HuH-7.5 (cell line): Measurements from ENCODE around the gene SORCS3.

ENCODE experiments used
- DNase-seq: peaks from one replicate; pipeline ENCODE4 v3.0.0; 2011; ENCODE audit warnings: low spot score

The SORCS3 gene

DNA sequence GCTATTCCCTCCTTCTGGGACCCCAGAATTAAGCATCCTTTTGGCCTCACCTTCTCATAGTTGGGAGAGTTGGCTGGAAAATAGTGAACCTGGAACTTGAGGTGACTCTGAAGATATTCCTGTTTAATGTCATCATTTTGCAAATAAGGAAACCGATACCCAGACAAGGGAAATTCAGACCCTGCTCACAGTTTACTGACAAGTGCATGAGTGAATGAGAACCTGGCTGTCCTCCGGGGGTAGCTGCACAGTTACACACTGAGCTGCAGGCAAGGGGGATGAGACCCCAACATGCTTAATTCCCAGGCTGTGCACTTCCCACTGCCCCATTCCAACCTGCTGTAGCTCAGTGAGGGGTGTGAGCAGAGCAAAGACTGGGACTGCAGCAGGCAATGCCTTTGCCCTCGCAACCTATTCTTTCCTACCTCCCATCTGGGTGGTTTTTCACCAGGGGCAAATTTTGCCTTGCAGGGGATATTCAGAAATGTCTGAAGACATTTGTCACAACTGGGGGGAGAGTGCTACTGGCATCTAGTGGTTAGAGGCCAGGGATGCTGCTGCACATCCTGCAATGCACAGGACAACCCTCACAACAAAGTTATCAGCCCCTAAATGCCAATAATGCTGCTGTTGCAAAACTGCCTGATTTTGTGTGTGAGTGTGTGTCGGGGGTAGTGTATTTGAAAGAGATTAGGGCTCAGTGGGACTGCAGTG, 136.2 kb downstream of the SORCS3 start:
- DNase-seq: no peak

GRCh38 chr10:104778371-104778770, 137.3 kb downstream of the SORCS3 start:
- DNase-seq: no peak

- no peak for DNase-seq
These were observed 138.6 kb downstream of the SORCS3 start for GRCh38 chr10:104779701-104780100.

DNA sequence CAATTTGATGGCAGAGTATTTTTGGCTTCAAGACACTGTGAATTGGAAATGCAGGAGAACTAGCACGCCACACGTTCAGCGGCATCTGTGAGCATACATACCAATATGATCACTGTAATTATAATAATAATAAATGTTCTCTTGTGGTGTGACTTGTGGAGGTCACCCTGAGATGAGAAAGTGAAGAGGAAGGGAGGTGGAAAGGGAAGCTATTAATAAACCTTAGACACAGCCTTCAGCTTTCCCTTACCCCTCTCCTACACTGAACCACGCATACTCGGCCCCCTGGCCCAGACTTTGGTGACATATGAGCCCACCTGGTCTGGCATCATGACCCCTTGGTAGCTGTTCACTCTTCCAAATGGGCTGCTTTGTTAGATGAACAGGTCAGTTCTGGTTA, 139.1 kb downstream of the SORCS3 start:
- no peak for DNase-seq

DNA sequence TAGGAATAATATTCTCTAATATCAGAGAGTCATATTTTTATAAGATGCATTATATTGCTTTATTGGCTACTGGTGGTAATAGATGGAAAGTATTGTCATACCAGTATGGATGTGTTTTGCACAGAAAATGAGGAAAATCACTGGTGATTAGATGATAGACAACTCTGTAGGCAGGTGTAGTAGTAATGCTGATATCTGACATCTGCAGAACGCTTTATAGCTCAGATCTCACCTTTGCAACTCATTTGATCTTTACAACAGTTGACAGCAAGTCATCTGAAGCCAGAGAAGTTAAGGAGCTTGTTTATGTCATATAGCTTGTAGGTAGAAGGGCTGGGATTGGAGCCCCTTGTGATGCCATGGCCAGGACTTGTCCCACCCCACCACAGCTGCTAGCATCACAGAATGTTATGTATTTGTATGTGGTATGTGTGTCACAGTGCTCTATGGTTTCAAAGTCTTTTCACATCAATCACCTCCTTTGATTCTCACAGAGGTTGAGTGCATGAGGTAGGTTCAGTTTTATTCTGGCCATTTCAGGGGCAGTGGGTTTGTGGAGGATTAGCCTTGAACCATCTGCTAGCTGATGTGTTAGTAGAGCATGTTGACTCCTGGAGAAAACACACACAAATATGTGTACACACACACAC, 140.0 kb downstream of the SORCS3 start:
- DNase-seq: no peak

DNA sequence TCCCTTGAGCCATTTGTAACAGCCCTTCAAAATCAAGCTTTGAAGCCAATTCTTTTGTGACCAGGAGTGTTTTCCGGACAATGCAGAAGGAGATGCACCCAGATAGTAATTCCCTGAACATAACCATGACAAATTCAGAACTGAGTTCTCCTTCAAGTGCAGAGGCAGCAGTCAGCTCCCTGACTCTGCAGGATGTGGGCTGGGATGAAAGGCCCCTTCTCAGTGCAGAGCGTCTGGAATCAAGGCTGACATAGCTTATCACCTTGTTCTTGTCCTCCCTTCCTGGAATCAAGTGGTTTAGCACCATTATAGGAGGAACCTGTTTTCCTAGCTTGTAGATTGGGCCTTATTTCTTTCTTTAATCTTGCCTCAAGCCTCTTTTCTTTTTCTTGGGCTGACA, 143.4 kb downstream of the SORCS3 start:
- DNase-seq: no peak

GRCh38 chr10:104791471-104791870, 150.4 kb downstream of the SORCS3 start:
- no peak for DNase-seq

DNA sequence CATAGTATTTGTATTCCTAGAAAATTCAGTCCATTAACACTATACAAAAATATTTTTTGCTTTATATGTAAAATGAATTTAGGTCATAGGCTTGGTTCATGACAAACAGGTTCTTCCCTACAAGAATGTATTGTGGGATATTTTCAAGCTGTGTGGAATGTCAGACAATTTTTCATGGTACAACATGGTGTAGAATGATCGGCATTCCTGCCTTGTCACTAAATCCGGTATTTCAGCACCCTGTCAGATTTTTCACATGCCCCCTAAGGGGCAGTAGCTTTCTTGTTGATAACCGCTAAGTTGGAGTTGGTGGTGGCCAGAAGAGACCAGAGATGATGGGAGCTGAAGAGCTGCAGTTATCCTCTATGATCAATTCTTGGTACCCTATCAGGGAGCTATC, 154.3 kb downstream of the SORCS3 start:
- DNase-seq: no peak

DNA sequence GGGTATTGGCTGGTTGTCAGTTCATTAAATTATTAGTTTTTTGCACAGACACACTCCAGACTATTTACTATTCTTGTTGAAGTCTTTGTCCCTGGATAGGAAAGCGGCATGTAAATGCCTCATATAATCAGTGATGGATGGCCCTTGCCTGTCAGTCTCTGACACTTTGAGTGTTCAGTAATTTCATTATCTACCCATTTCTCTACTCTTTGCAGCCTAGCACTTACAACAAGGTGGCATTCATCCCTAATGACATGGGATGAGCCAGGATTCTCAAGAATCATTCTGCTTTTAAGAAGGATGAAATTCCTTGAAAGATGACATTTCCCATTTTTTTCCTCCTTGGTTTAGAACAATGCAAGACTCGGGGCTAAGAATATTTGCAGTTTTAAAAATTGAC, 155.7 kb downstream of the SORCS3 start:
- no peak for DNase-seq

DNA sequence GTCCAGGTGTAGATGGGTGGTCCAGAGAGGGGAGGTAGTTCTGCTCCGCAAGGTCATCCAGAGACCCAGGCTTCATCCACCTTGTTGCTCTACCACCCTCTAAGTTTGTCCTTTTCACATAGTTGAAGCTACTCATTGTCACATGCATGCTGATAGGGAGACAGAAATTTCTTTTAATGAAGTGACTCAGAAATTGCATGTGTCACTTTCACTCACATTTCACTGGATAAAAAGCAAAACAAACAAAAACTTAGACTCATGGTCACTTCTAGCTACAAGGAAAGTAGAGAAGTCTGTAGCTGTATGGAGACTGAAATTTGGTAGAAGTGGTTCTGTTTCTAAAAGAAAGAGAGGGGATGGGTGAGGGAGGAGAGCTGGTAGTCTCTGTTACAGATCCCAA, 161.9 kb downstream of the SORCS3 start:
- no peak for DNase-seq

DNA sequence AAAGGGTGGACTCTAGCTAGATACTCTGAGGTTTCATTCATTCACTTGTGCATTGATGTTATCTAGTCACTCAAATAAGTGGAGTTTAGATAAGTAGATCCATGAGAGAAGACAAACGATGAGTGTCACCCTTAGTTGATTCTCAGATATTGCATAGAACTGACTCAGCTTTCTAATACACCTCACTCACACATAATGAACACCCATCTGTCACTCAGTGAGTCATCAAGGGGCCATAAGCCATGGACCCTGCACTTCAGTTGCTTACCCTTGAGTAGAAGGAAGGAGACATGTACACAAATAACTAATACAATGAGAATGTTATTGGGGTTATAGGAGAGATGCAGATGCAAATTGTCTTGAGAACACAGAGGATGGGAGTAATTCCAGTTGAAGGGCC, 163.8 kb downstream of the SORCS3 start:
- DNase-seq: no peak

DNA sequence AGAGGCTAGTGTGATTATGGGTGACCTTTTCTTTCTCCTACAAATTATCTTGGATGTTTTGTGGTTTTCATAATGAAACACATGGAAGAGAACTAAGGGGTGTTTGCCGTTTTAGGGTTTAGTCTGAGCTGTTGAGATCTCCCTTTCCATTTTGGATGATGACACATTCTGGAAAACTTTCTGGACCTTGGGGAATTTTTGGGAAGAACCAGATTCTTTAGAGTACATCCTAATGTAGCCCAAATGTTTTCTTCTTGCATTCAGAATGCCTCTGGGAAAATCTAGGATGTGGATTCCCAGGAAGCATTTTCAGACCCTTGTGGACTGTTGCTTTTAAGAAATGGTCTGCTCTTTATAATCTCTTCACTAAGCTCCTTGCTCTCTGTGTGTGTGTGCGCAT, 165.7 kb downstream of the SORCS3 start:
- DNase-seq: no peak

GRCh38 chr10:104807581-104808310, 166.7 kb downstream of the SORCS3 start:
- no peak for DNase-seq

GRCh38 chr10:104809288-104810090, 168.4 kb downstream of the SORCS3 start:
- no peak for DNase-seq

GRCh38 chr10:104811166-104811565, 170.1 kb downstream of the SORCS3 start:
- DNase-seq: no peak

- no peak for DNase-seq
These were observed 175.4 kb downstream of the SORCS3 start for GRCh38 chr10:104816501-104816900.

DNA sequence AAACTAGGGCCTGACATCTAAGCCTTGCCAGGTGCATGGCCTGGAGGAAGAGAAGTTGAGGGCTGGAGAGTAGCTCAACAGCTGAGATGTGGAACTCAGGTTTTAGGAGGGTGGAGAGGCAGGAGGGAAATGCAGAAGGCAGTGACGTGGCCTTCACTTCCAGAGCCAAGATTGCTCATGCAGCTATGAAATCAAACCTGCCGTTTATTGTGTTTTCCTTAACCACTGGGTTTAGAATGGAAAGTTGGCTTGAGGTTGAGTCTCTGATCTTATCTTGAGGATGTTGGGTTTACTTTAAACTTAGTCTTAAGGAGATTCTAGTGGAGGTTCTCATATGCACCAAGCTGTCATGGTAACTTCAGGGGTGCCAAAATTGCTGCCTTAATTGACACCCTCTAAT, 178.6 kb downstream of the SORCS3 start:
- no peak for DNase-seq

GRCh38 chr10:104822088-104822487, 181.0 kb downstream of the SORCS3 start:
- no peak for DNase-seq

DNA sequence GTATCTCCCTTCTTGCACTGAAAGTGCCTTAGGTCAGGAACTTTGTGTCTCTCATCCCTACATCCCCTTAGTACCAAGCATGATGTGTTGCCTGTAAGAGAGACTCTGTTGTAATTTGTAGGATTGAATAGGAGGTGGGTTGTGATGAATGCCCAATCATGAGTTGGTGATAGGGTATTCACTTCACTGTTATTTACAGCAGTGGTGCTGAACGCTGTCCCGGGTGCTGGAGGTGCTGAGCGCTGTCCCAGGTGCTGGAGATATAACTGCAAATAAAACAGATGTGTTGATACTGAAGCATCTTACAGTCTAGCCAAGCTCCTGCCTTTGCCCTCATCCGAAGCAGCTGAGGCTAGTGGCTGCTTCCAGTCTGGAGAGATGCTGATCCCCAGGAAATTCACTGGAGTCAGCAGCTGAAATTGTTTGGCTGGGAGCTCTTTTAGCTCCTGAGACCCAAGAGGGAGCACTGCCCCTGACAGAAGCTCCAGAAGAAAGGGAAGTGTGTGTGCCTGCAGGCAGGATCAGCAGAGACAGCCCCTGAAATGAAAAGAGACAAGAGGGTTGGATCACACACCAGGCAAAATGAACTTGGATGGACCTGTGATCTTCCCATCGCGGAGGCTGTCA, 183.4 kb downstream of the SORCS3 start:
- DNase-seq: no peak

DNA sequence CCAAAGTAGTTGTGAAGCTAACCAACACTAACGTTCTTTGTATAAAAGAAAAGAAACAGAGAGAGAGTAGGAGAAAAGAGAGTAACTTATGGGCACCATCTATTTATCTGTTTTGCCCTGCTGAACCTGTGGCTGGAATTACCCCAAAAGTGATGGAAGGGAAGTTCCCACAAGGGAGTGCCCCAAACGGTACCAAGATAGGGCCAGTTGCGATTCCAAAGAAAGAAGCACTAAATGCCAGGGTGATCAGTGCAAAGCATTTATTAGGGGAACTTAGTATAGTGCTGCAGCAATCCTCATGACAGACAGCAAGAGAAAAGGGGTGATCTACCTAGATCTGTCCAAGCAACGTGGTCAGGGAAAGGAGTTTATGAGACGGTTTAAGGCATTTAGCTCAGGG, 190.2 kb downstream of the SORCS3 start:
- no peak for DNase-seq

DNA sequence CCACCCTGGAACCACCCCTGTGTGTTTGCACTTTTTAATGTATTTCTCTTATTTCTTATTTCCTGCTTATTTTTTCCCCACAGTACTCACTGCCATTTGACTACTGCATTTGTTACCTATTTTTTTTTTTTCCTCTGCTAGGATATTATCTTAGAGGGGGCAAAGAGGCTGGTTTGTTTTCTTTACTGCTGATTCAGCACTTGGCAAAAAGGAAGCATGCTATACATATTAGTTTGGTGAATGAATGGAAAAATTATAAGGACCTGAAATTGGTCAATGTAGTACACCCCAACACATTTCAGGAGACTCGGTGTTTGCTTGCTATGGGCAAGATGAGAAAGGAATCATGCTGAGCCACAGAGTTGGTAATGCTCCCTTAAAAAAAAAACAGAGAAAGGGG, 193.5 kb downstream of the SORCS3 start:
- DNase-seq: no peak

GRCh38 chr10:104835422-104835821, 194.3 kb downstream of the SORCS3 start:
- DNase-seq: no peak
